HG02588 (cell line): Measurements from ENCODE around the gene VNN1.
A peak's percentile ranks its signal among the peaks of the same experiment; 100 is the strongest.
"Not testable (repeated sequence)": the region's sequence is repeated elsewhere in the genome, so short reads cannot be mapped to it uniquely, and the experiment has no call there.

Experiments used
- ATAC-seq: cut with Tn5 transposase; IDR thresholded peaks from one replicate; pipeline ENCODE4 v1.9.1; 2021; ENCODE audit warnings: mild to moderate bottlenecking, moderate library complexity; ENCODE audit not compliant: unreplicated experiment

The VNN1 gene

DNA sequence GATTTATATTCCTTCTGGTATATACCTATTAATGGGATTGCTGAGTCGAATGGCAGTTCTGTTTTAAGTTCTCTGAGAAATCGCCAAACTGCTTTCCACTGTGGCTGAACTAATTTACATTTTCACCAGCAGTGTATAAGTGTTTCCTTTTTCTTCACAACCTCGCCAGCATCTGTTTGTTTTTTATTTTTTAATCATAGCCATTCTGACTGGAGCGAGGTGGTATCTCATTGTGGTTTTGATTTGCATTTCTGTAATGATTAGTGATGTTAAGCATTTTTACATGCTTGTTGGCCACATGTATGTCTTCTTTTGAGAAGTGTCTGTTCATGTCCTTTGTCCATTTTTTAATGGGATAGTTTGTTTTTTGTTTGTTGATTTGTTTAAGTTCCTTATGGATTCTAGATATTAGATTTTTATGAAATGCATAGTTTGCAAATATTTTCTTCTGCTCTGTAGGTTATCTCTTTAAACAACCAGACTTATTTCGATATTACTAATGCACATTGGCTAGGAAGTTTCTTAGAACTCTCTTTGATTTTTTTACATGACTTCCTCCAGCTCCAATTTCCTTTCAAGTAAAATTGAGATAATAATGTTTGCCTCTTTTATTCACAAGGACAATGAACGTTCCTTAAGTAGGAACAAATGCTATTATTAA, 12.2 kb upstream of the VNN1 start:
- ATAC-seq: peak; percentile 75

DNA sequence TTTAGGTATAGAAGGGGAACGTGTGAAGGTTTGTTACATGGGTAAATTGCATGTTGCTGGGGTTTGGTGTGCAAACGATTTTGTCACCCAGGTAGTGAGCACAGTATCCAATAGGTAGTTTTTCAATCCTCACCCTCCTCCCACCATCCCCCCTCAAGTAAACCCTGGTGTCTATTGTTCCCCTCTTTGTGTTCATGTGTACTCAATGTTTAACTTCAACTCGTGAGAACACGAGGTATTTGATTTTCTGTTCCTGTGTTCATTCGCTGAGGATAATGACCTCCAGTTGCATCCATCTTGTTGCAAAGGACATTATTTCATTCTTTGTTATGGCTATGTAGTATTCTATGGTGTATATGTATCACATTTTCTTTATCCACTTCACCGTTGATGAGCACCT, 11.6 kb upstream of the VNN1 start:
- no peak for ATAC-seq

- no peak for ATAC-seq
These were observed 6.0 kb upstream of the VNN1 start for GRCh38 chr6:132719736-132720448.

DNA sequence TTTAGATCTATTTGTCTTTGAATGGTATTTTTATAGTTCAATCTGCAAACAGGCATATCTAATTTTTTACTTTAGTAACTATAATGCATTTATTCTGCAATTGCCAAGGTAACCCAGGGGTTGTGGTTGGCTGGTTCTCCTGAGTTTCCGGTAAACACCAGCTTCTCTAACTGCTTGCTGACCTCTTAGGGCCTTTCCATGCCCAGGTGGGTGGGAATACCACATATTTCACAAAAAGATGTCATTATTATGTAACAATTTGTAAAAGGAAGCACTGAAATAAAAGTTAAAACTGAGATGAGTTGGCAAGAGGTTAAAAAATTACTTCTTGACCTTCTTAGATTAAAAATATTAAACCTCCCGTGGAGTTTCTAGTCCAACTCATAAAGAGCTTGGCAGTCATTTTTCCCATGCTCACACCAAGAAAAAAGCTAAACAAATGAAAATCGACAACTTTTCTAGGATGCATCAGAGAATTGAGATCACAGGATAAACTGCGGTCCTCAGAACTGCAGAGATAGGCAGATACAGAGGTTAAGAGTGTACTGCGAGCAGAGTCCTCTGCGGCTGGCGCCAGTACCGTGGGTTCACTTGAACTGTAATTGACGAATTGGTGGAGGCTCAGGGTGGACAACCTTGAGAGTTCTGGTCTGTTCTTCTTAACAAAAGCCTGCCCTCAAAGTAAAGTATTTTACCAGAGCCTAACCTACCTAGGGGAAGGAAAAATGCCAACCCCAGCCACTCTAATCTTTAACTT, 2.2 kb upstream of the VNN1 start:
- no peak for ATAC-seq

DNA sequence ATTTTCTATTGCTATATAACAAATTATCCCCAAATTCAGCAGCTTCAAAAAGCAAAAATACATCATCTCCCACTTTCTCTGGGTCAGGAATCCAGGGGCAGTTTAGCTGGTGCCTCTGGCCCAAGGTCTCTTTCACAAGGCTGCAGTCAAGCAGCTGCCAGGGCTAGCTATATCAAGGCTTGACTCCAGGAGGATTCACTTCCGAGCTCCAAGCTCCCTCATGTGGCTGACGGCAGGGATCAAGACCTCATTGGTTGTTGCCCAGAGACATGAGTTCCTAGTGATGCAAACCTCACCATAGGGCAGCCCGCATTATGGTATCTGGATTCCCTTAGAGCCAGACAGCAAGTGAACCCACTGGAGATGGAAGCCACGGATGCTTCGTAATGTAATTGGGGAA, 1.3 kb upstream of the VNN1 start:
- ATAC-seq: no peak

DNA sequence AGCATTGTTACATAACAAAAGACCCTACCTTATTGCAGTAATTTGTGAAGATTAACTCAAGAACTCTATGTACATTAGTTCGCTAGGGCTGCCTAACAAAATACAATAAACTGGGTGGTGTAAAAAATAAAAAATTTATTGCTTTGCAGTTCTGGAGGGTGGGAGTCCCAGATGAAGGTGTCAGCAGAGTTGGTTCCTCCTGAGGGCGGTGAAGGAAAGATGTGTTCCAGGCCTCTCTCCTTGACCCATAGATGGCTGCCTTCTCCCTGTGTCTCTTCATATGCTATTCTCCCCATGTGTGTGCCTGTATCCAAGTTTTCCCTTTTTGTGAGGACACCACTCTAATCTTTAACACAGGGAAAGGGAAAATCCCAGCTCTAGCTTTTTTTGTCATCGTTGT, 305 bp upstream of the VNN1 start:
- ATAC-seq: no peak

DNA sequence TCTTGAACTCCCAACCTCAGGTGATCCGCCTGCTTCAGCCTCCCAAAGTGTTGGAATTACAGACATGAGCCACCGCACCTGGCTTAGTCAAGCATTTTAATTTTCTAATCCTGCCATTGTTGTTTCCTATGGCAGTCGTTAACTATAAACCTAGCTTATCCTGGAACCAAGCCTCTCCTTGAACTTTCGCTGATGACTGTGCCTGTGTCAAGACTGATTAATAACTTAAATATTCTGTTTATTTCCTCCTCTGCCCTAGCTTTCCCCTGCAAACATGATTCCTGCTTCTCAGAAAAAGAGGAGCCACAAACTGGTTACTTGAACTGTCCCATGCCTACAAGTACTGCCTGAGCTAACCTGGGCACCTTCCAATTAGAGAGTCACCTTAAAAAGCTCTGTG, 1.5 kb downstream of the VNN1 start:
- no peak for ATAC-seq

DNA sequence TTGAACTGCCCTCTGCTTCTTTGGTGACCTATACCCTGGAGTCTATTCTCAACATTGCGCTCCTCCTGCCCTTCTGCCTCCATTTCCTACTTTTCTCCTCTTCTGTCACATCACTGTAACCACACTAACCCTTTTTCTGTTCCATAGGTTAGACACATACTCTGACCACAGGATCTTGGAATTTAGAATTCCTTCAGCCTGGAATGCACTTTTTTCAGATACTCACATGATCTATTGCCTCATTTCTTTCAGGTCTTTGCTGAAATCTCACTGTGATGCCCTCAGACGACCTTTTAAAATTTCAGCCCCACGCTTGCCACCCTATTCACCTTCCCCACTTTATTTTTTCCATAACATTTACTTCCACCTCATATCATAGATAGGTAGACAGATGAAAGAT, 5.1 kb downstream of the VNN1 start:
- ATAC-seq: no peak

GRCh38 chr6:132708002-132708401, 5.9 kb downstream of the VNN1 start:
- ATAC-seq: no peak

- ATAC-seq: not testable (repeated sequence)
These were observed 7.1 kb downstream of the VNN1 start for GRCh38 chr6:132706756-132707155.

DNA sequence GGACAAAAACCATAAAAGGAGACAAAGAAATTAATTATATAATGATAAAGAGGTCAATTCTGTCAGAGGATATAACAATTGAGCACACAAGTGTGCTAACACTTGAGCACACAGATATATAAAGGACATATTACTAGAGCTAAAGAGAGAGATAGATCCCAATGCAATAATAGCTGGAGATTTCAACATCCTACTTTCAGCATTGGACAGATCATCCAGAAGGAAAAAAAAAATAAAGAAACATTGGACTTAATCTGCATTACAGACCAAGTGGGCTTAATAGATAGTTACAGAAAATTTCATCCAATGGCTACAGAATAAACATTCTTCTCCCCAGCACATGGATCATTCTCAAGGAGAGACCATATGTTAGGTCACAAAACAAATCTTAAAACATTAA, 9.9 kb downstream of the VNN1 start:
- ATAC-seq: no peak

- ATAC-seq: no peak
These were observed 15.2 kb downstream of the VNN1 start for GRCh38 chr6:132698608-132699007.

GRCh38 chr6:132695773-132696172, 18.1 kb downstream of the VNN1 start:
- no peak for ATAC-seq

DNA sequence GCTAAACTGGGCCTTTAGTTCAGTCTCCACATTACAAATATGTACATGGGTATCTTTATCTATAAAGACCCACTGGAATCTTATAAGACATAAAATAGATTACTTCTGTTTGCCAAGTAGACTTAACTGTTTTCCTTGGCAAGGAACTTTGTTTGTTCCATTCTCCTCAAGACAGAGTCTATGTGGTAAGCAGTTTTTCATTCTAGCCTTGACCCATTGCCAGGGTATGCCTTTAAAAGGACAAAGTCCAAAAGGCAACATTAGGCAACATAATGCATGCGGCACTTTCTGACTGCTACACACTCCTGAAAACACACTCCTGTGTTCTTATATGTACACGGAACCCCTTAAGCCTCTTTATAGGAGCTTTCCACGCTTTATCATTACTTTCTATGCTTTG, 20.4 kb downstream of the VNN1 start:
- no peak for ATAC-seq

GRCh38 chr6:132690678-132691077, 23.2 kb downstream of the VNN1 start:
- ATAC-seq: no peak

DNA sequence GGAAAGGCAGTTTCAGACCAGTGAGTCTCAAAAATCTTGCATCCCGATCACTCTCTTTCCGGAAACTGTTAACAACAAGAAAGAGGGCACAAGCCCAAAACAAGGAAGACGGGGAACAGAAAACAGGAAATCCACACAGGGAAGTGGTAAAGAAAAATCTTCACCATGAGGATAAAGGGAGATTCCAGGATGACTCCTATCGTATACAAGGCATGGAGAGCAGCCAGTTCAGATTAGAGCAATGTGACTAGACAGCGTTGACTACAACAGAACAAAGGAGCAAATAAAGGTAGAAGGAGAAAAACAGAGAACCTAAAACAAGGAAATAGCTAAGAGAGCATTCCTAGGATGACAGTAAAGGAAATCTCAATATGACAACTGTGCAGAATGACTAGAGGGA, 26.5 kb downstream of the VNN1 start:
- ATAC-seq: no peak

GRCh38 chr6:132686531-132686930, 27.3 kb downstream of the VNN1 start:
- ATAC-seq: no peak

DNA sequence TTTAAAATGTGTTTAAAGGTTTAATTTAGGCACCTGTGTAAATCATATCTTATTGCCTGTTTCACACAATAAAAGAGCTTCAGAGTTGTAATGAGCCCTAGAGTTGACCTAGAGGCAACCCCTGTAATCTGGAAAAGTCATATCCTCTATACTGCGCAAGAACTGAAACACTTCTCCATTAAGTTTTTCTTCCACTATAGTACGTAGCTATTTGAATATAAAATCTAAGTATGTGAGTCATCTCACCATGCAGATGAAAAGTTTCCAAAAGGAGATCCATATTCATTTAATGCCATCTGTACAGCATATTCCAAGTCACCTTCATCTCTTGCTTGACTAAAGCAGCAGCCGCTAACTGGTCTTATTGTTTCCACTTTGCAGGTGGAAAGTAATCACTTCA, 28.8 kb downstream of the VNN1 start:
- ATAC-seq: no peak

DNA sequence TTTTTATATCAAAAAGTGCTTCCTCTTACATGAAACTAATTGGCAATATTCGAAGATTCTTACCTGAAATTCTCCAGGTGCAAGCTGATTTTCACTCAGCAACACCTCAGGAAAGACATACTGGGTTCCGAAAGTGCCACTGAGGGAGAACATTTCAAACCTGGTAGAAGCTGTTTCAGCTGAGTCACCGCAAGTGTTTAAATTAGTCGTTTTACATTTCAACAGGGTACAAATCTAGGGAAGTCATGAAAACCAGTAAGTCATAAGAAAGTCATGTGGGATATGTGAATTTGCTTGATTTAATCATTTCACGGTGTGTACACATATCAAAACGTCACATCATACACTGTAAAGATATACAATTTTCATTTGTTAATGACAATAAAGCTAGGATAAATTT, 29.6 kb downstream of the VNN1 start:
- ATAC-seq: no peak

DNA sequence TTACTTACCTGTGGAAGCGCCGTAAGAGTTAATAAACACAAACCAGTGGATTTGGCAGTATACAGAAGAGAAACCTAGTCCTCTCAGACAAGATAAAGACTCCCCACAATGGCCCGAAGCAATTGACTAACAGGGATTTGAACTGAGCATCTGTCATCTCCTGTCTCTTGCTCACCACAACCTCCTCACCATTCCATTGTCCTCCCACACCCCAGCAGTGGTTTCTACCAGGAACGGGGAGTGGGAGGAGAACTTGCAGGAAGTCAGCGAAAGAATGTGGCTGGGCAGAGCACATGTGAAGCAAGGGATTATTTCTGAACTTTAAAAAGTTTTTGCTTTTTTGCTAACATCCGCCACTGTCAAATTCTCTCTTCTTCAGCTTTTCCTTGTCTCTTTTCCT, 30.3 kb downstream of the VNN1 start:
- no peak for ATAC-seq

GRCh38 chr6:132679094-132679493, 34.8 kb downstream of the VNN1 start:
- ATAC-seq: not testable (repeated sequence)

GRCh38 chr6:132675749-132676148, 38.1 kb downstream of the VNN1 start:
- no peak for ATAC-seq
